Measurements from ENCODE around the gene SPAG16. TPM values are rescaled to one million over a fixed set of nuclear protein-coding genes. Genes with fewer than 3 reads are reported as not detected.

Gene SPAG16
- total RNA-seq, 1 experiment from 2014 or later, result 16.0 TPM

DNA sequence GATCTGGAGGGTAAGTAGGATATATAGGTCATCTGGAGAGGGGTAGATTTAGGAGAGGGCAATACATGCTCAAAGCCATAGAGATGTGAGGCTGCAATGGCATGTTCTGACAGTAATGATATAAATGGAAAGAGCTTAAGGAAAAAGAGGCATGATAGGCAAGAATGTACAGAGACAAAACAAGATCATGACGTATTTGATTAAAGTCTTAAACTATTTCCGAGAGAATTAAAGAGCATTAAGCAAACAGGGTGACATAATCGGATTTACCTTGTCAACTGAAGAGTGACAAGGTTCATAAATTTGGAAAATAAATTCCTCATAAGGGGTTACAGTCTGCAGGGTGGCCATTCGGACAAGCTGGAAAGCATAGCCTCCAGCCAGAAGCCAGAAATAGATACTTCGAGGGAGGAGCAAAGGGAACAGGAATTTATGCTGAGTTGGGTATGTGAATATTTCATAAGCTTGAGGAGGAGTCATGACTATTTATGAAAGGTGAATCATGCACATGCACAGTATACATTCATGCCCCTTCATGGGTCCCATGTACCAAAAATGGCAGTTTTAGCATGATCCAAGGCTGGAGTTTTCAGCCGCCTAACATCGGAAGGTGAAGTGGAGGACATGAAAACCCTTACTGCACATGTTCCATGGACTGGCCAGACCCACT lies 730.4 kb downstream of the SPAG16 start (continued):
- TF ChIP-seq, protein P1, sequence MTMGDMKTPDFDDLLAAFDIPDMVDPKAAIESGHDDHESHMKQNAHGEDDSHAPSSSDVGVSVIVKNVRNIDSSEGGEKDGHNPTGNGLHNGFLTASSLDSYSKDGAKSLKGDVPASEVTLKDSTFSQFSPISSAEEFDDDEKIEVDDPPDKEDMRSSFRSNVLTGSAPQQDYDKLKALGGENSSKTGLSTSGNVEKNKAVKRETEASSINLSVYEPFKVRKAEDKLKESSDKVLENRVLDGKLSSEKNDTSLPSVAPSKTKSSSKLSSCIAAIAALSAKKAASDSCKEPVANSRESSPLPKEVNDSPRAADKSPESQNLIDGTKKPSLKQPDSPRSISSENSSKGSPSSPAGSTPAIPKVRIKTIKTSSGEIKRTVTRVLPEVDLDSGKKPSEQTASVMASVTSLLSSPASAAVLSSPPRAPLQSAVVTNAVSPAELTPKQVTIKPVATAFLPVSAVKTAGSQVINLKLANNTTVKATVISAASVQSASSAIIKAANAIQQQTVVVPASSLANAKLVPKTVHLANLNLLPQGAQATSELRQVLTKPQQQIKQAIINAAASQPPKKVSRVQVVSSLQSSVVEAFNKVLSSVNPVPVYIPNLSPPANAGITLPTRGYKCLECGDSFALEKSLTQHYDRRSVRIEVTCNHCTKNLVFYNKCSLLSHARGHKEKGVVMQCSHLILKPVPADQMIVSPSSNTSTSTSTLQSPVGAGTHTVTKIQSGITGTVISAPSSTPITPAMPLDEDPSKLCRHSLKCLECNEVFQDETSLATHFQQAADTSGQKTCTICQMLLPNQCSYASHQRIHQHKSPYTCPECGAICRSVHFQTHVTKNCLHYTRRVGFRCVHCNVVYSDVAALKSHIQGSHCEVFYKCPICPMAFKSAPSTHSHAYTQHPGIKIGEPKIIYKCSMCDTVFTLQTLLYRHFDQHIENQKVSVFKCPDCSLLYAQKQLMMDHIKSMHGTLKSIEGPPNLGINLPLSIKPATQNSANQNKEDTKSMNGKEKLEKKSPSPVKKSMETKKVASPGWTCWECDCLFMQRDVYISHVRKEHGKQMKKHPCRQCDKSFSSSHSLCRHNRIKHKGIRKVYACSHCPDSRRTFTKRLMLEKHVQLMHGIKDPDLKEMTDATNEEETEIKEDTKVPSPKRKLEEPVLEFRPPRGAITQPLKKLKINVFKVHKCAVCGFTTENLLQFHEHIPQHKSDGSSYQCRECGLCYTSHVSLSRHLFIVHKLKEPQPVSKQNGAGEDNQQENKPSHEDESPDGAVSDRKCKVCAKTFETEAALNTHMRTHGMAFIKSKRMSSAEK (CRISPR knock-in tag; IDR thresholded peaks at IDR 0.05; ENCODE audit: borderline replicate concordance), result no peak
- no peak for TF ChIP-seq TEAD4 (CRISPR knock-in tag; IDR thresholded peaks at IDR 0.05)
- TF ChIP-seq NR2C2 (CRISPR knock-in tag; IDR thresholded peaks at IDR 0.05), result no peak
- TF ChIP-seq ZNF121 (CRISPR knock-in tag; IDR thresholded peaks at IDR 0.05), result no peak
- no peak for TF ChIP-seq SP1 (CRISPR knock-in tag; conservative IDR thresholded peaks at IDR 0.05)
- TF ChIP-seq MYBL2 (CRISPR knock-in tag; IDR thresholded peaks at IDR 0.05), result no peak
- TF ChIP-seq ESRRA (CRISPR knock-in tag; IDR thresholded peaks at IDR 0.05; ENCODE audit: borderline replicate concordance), result no peak
- no peak for TF ChIP-seq ZBTB21 (CRISPR knock-in tag; IDR thresholded peaks at IDR 0.05; ENCODE audit: borderline replicate concordance)
- TF ChIP-seq IRF2 (CRISPR knock-in tag; IDR thresholded peaks at IDR 0.05; ENCODE audit: borderline replicate concordance, low read depth), result no peak
- no peak for TF ChIP-seq GTF2I (CRISPR knock-in tag; conservative IDR thresholded peaks at IDR 0.05)
- TF ChIP-seq, protein P2, sequence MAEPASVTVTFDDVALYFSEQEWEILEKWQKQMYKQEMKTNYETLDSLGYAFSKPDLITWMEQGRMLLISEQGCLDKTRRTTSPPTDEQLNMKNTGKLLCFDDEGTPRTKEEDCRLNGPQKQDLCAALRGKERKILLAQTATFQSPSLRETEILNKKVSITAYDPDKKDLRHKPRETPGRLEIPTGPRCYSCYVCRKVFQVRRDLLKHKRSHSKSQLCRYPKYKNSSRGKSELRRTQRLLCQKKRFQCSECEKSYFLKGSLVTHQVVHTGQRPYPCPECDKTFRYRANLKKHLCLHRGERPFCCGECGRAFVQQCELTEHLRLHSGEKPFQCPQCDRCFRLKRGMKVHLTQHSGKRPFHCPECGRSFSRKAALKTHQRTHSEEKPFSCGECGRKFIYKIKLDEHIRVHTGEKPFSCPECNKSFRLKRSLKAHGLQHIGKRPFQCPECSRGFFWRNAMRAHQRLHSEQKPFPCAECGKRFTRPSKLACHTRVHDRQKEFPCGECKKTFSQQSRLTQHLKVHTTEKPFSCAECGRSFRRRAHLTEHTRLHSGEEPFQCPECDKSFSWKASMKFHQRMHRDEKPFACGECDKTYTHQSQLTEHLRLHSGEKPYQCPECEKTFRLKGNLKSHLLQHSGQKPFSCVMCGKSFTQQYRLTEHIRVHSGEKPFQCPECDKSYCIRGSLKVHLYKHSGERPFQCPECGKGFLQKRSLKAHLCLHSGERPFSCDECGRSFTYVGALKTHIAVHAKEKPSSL (CRISPR knock-in tag; conservative IDR thresholded peaks at IDR 0.05), result no peak
- TF ChIP-seq, protein P3, sequence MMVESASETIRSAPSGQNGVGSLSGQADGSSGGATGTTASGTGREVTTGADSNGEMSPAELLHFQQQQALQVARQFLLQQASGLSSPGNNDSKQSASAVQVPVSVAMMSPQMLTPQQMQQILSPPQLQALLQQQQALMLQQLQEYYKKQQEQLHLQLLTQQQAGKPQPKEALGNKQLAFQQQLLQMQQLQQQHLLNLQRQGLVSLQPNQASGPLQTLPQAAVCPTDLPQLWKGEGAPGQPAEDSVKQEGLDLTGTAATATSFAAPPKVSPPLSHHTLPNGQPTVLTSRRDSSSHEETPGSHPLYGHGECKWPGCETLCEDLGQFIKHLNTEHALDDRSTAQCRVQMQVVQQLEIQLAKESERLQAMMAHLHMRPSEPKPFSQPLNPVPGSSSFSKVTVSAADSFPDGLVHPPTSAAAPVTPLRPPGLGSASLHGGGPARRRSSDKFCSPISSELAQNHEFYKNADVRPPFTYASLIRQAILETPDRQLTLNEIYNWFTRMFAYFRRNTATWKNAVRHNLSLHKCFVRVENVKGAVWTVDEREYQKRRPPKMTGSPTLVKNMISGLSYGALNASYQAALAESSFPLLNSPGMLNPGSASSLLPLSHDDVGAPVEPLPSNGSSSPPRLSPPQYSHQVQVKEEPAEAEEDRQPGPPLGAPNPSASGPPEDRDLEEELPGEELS (CRISPR knock-in tag; IDR thresholded peaks at IDR 0.05), result no peak
- TF ChIP-seq RORB (CRISPR knock-in tag; IDR thresholded peaks at IDR 0.05), result no peak
- TF ChIP-seq, protein P4, sequence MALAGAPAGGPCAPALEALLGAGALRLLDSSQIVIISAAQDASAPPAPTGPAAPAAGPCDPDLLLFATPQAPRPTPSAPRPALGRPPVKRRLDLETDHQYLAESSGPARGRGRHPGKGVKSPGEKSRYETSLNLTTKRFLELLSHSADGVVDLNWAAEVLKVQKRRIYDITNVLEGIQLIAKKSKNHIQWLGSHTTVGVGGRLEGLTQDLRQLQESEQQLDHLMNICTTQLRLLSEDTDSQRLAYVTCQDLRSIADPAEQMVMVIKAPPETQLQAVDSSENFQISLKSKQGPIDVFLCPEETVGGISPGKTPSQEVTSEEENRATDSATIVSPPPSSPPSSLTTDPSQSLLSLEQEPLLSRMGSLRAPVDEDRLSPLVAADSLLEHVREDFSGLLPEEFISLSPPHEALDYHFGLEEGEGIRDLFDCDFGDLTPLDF (CRISPR knock-in tag; IDR thresholded peaks at IDR 0.05), result no peak
- TF ChIP-seq, protein P5, sequence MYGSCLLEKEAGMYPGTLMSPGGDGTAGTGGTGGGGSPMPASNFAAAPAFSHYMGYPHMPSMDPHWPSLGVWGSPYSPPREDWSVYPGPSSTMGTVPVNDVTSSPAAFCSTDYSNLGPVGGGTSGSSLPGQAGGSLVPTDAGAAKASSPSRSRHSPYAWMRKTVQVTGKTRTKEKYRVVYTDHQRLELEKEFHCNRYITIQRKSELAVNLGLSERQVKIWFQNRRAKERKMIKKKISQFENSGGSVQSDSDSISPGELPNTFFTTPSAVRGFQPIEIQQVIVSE (CRISPR knock-in tag; IDR thresholded peaks at IDR 0.05; ENCODE audit: borderline replicate concordance), result no peak
